Tibial nerve (tissue), 3 donors: Measurements from ENCODE around the gene LYRM9.

Experiments used
- POLR2A ChIP-seq, 2 donors: fragments of 450-650 bp; IDR thresholded peaks; one replicate each; pipeline ENCODE4 v1.6.1; 2017; ENCODE audit warnings: antibody characterized with exemption in 2 of 2, mild to moderate bottlenecking in 2 of 2, moderate library complexity in 2 of 2
- TF ChIP-seq, protein P1 (sequence below), 5 experiments: fragments of 200-600 bp in 3 of 5; fragments of 450-650 bp in 2 of 5; sonication (generic) in 3 of 5; IDR thresholded peaks; one replicate each; pipeline ENCODE4 v1.5.1; 2016 to 2019; ENCODE audit warnings: antibody characterized with exemption in 5 of 5, mild to moderate bottlenecking in 3 of 5, moderate library complexity in 2 of 5

DNA sequence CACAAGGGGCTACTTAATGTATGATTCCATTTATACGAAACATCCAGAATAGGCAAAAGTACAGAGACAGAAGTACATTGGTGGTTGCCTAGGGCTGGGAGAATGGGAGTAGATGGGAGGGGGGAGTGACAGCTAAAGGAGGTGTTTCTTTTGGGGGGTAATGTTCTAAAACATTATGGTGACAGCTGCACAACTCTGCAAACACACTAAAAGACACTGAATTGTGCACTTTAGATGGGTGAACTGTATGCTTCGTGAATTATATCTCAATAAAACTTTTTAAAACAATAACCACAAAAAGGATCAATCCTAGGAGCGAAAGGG is 661 bp downstream of the LYRM9 start:
- TF ChIP-seq, protein P1, sequence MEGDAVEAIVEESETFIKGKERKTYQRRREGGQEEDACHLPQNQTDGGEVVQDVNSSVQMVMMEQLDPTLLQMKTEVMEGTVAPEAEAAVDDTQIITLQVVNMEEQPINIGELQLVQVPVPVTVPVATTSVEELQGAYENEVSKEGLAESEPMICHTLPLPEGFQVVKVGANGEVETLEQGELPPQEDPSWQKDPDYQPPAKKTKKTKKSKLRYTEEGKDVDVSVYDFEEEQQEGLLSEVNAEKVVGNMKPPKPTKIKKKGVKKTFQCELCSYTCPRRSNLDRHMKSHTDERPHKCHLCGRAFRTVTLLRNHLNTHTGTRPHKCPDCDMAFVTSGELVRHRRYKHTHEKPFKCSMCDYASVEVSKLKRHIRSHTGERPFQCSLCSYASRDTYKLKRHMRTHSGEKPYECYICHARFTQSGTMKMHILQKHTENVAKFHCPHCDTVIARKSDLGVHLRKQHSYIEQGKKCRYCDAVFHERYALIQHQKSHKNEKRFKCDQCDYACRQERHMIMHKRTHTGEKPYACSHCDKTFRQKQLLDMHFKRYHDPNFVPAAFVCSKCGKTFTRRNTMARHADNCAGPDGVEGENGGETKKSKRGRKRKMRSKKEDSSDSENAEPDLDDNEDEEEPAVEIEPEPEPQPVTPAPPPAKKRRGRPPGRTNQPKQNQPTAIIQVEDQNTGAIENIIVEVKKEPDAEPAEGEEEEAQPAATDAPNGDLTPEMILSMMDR (IDR thresholded peaks at IDR 0.05), result no peak
- no peak for TF ChIP-seq POLR2A (IDR thresholded peaks at IDR 0.05)
